G401 (cell line): ENCODE measurements around the gene BCAR3. TPM values are rescaled to one million over a fixed set of nuclear protein-coding genes. Genes with fewer than 3 reads are reported as not detected.
"Not testable (repeated sequence)": the region's sequence is repeated elsewhere in the genome, so short reads cannot be mapped to it uniquely, and the experiment has no call there.

Experiments used
- DNase-seq: peaks from one replicate; pipeline ENCODE4 v3.0.0-alpha.2; 2015; ENCODE audit warnings: low spot score
- in situ Hi-C: cut with HindIII; loops from 2 replicates; pipeline ENCODE4 v1.10.0; 2016; ENCODE audit warnings: low sequenced_read_pairs, mixed read lengths
- total RNA-seq: library from RNA; depleted of rRNA; stranded (reverse); fragments of >200 nt; shearing (Covaris generic); gene quantifications from 2 replicates; pipeline ENCODE4 v1.2.3, GENCODE V29; 2014

BCAR3 gene
- total RNA-seq, 1 experiment from 2014 or later, result 3.3 TPM

DNA sequence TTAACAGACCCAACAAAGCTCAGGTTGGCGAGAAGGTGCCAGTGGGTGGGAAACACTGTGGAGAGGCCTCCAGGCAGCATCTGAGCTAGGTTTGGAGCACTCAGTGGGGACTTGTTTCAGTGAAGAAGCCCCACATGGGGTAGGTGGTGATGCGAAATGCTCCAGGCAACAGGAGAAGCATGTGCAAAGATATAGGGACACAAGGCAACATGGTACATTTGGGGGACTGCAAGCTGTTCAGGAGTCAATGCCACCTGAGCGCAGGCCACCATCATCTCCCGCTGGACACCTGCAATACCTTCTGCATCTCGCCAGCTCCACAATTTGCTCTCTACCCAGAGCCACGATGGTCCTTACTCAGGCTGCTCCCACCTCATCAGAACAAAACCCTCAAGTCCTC lies 28.0 kb downstream of the BCAR3 start:
- no peak for DNase-seq
- in situ Hi-C loops, result no loop called here

DNA sequence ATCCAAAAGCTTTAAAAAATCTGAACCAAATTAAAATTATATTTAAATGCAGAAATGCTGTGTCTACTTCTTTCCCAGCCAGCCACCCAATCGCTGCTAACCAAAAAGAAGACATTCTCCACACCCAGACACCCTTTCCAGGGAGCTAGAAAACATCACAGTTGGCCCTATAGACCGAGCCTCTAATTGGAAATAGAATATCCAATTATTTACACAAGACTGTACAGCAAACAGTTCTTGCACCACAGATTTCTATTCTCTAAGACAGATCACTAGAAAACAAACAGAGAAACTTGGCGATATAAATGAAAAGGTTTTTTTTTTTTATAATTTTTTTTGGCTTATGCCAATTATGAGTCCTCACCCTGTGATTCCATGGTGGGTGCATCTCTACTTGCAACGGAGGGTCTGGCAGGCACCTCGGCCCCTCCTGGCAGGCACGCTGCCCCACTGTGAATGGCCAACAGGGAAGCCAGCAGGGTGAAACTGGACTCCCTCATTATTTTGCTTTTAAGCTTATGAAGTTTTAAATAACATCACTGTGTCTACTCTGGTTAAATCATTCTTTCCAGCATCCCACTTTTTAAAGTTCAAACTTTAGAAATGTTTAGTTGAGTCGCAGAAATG lies 29.2 kb downstream of the BCAR3 start:
- DNase-seq, result no peak
- in situ Hi-C loops, result no loop called here

DNA sequence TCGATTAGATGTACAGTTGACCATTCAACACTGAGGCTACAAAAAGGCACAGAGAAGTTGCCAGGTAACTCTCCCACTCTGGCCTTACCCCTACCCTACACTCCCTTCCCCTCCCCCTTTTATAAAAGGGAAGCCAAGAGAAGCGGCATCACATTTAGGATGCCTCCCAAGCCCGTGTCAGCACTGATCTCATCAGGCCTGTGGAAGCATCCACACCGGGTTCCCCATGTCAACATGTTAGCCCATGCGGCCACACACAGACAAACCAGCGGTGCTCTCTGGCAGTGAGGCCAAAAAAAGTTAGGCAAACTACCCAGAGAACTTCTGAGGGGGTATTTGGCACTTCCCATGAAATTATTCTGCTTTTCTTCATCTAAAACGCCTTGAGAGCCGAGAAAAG lies 29.9 kb downstream of the BCAR3 start:
- in situ Hi-C loops, result no loop called here
- no peak for DNase-seq

GRCh38 chr1:93650159-93650558 lies 31.5 kb downstream of the BCAR3 start:
- in situ Hi-C loops, DNase-seq: not testable (repeated sequence)

GRCh38 chr1:93649231-93649630 lies 32.4 kb downstream of the BCAR3 start:
- in situ Hi-C loops, result no loop called here
- DNase-seq, result no peak

GRCh38 chr1:93648656-93649055 lies 33.0 kb downstream of the BCAR3 start:
- in situ Hi-C loops, result no loop called here

DNA sequence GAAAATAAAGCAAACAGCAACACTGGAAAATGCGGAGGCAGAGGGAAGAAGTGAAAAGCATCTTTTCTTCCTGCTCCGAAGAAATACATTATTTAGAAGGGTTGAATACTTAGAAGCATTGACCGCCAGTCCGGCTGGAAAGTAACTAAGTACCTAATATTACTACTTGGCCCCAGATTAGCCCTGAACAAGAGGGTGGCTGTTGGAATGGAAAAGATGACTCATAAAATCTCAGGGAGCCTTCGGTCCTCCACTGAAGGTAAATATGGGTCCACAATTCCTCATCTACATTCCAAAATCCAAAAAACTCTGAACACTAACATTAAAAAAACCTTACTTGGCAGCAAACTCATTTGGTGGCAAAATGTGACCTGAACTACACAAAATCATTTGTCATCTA lies 40.1 kb downstream of the BCAR3 start:
- no peak for DNase-seq
- in situ Hi-C loops, result no loop called here

More at GRCh38 chr1:93648656-93649055, 33.0 kb downstream of the BCAR3 start:
- DNase-seq, result no peak

GRCh38 chr1:93640656-93641440 lies 40.8 kb downstream of the BCAR3 start:
- in situ Hi-C loops, result no loop called here
- DNase-seq, result no peak

DNA sequence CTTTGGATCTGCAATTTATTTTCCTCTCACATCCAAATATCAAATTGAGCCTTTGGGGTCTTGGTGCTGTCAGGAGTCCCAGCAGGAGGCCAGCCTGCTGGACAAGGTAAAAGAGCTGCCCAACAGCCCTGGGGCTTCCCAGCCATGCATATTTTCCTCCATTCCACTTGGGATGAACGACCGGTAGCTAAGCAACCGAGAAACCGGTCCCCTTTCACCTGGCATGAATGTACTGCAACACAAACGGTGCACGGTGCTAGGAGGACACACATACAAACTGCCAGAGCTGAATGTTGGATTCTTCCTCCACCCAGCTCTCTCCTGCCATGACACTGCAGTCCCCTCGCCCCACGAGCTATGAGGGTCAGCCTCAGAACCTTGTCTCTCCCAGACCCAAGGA lies 42.7 kb downstream of the BCAR3 start:
- in situ Hi-C loops, result no loop called here

DNA sequence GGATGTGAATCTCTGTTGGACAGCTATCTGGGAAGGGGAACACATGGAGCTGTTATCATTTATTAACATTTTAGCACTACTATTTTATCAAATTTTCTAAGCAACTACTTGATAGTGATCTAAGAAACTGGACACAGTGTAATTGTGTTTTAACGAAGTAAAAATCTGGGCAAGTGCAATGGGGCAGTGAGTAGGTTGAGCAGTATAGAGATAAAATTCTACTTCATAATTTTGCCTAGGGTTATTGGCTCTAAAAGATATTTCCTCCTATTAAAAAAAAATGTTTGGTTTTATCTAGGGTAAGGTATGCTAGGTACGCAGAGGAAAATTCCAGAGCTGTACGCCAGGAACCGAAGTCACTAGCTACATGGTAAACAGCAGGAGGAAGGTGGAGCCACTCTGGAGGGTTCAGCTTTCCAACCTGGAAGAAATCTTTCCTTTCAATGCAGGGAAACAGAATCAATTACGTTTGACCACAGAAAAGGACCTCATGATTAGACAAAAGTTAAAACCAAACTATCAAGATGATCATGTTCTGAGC lies 43.3 kb downstream of the BCAR3 start:
- DNase-seq, result no peak
- in situ Hi-C loops, result no loop called here

More for the DNA sequence above, 42.7 kb downstream of the BCAR3 start:
- DNase-seq, result no peak

DNA sequence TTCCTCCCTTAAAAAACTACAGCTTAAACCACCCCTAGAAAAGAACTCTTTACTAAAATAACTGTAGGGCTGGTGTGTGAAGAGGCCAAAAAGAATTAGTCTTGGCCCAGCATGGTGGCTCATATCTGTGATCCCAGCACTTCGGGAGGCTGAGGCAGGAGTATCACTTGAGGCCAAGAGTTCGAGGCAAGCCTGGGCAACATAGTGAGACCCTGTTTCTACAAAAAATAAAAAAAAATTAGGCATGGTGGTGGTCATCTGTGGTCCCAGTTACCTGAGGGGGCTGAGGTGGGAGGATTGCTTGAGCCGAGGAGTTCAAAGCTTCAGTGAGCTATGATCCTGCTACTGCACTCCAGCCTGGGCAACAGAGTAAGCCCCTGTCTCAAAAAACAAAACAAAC lies 44.9 kb downstream of the BCAR3 start:
- no peak for DNase-seq
- in situ Hi-C loops, result no loop called here

DNA sequence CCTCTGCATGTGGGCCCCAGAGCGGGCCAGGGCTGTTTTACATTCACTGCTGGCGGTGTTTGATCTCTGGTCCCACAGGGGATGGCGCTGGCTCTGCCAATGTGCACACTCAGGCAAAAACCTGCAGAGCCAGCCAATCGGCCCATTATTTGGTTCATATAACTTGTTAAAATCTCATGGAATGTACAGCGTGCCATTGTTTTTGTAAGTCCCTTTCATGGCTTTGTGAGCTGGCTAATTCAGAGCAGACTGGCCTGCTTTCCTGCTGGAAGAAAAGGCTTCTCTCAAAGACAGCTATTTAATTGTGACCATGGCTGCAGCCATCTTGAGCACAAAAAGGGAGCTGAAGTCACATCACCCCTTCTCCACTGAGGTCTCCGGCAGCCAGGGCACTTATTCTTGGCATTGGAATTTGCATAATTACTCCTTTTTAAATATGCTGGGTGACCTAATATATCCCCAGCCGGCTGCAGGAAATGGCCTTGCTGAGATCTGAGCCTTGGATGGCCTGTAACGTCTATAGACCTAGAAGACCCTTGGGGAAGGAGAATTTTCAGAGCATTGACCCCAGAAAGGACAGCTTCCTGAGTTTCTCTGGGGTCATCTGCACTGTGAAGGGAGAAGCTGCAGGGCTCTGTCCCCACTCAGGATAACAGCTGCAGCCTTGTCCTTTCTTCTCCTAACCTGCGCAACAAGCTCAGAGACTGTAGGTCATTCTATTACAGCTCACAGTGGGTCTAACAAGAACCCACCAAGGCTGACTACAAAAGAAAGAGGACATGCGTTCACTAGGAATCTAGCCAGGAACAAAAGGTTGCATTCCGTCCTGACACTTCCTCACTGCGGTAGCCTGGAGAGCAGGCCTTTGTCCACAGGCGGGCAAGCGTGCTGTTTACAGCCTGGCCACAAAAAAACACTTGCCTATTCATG lies 45.8 kb downstream of the BCAR3 start:
- DNase-seq, result peak; percentile 27
- in situ Hi-C loops, result no loop called here

GRCh38 chr1:93633313-93633712 lies 48.3 kb downstream of the BCAR3 start:
- no peak for DNase-seq
- in situ Hi-C loops, result no loop called here

GRCh38 chr1:93631626-93632365 lies 49.8 kb downstream of the BCAR3 start:
- DNase-seq, result no peak
- in situ Hi-C loops, result no loop called here

- DNase-seq, result no peak
- in situ Hi-C loops, result no loop called here
These were observed 51.5 kb downstream of the BCAR3 start for GRCh38 chr1:93630168-93630567.

- in situ Hi-C loops, result no loop called here
- peak; percentile 80 for DNase-seq
These were observed 52.3 kb downstream of the BCAR3 start for GRCh38 chr1:93629101-93630059.

GRCh38 chr1:93628681-93629080 lies 53.0 kb downstream of the BCAR3 start:
- DNase-seq, result no peak
- in situ Hi-C loops, result no loop called here
